Measurements from ENCODE around the gene SND1.

The SND1 gene

GRCh38 chr7:127776776-127777386 lies 124.9 kb downstream of the SND1 start:
- no peak overlapping the region for H3K4me3 ChIP-seq (ENCODE audit: low read length)
- H4K20me1 ChIP-seq (ENCODE audit: control insufficient read depth, insufficient read depth, low read depth, low read length): 0 out of 2 replicates have a peak, but pooled peaks cover 4% of the 10 kb centered on the region
- H3F3A ChIP-seq (ENCODE audit: control insufficient read depth, insufficient read depth): no peaks in the 10 kb centered on the region
- H3K4me2 ChIP-seq (ENCODE audit: low read length): no peak overlapping the region
- peaks cover 7% of the 10 kb centered on the region for H3K36me3 ChIP-seq (ENCODE audit: control insufficient read depth, low read length)
- no peaks in the 10 kb centered on the region for H3K9me2 ChIP-seq (replicated peaks; ENCODE audit: control insufficient read depth, low read length)
- no peak overlapping the region for H3K27ac ChIP-seq (ENCODE audit: low read depth, low read length)
- H3K79me2 ChIP-seq (ENCODE audit: control insufficient read depth, low read length): peaks cover 50% of the 10 kb centered on the region
- H3K27me3 ChIP-seq (ENCODE audit: control insufficient read depth, low read length): no peaks in the 10 kb centered on the region
- no peak for TF ChIP-seq EZH2phosphoT487 (IDR thresholded peaks at IDR 0.05; ENCODE audit: borderline replicate concordance, low read length)
- no peak for TF ChIP-seq CTCF (IDR thresholded peaks at IDR 0.05; ENCODE audit: low read depth, low read length, poor library complexity, severe bottlenecking)
- H3K4me1 ChIP-seq (ENCODE audit: control insufficient read depth, low read length): peaks cover 6% of the 10 kb centered on the region
- H3K9me3 ChIP-seq (ENCODE audit: control insufficient read depth, insufficient read depth, low read length): no peaks in the 10 kb centered on the region

- Histone ChIP-seq H4K20me1 (ENCODE audit: control insufficient read depth, insufficient read depth, low read depth, low read length) (peaks cover 14% of the 10 kb centered on the region; the same call in 1 of the 2 replicates), H3K9me3 (ENCODE audit: control insufficient read depth, insufficient read depth, low read length) (no peaks in the 10 kb centered on the region), H3K27me3 (ENCODE audit: control insufficient read depth, low read length) (no peaks in the 10 kb centered on the region), H3K79me2 (ENCODE audit: control insufficient read depth, low read length) (peaks cover 72% of the 10 kb centered on the region), H3K27ac (ENCODE audit: low read depth, low read length) (no peak overlapping the region), H3F3A (ENCODE audit: control insufficient read depth, insufficient read depth) (no peaks in the 10 kb centered on the region), H3K36me3 (ENCODE audit: control insufficient read depth, low read length) (0 out of 2 replicates have a peak, but pooled peaks cover 3% of the 10 kb centered on the region), H3K4me1 (ENCODE audit: control insufficient read depth, low read length) (peaks cover 19% of the 10 kb centered on the region), H3K9me2 (replicated peaks; ENCODE audit: control insufficient read depth, low read length) (no peaks in the 10 kb centered on the region), H3K4me3 (ENCODE audit: low read length) (no peak overlapping the region), H3K4me2 (ENCODE audit: low read length) (no peak overlapping the region)
- no peak for TF ChIP-seq EZH2phosphoT487 (IDR thresholded peaks at IDR 0.05; ENCODE audit: borderline replicate concordance, low read length)
- TF ChIP-seq CTCF (IDR thresholded peaks at IDR 0.05; ENCODE audit: low read depth, low read length, poor library complexity, severe bottlenecking): no peak
Measured at GRCh38 chr7:127780489-127780888, 128.5 kb downstream of the SND1 start.

DNA sequence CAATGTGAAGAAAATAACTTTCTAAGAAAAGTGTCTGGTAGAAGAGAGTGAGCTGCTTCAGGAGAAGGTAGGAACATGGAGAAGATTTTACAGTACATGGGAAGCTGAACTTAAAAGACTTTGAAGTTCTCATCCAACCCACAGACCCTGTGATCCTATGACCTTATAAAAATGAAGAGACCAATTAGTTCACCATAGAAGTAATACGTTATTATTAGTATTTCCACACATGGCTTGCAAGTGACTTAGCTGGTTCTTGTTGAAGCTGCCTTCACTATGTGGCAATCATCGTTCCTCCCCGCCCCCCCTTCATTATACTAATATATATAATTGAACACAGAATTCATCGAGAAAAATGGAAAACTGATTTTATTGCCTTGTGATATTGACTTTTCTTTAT lies 129.1 kb downstream of the SND1 start:
- H3K36me3 ChIP-seq (ENCODE audit: control insufficient read depth, low read length): 0 out of 2 replicates have a peak, but pooled peaks cover 3% of the 10 kb centered on the region
- H3K4me1 ChIP-seq (ENCODE audit: control insufficient read depth, low read length): peaks cover 19% of the 10 kb centered on the region
- peaks cover 10% of the 10 kb centered on the region; the same call in 1 of the 2 replicates for H4K20me1 ChIP-seq (ENCODE audit: control insufficient read depth, insufficient read depth, low read depth, low read length)
- no peaks in the 10 kb centered on the region for H3K9me2 ChIP-seq (replicated peaks; ENCODE audit: control insufficient read depth, low read length)
- no peak overlapping the region for H3K27ac ChIP-seq (ENCODE audit: low read depth, low read length)
- no peak overlapping the region for H3K4me3 ChIP-seq (ENCODE audit: low read length)
- no peak for TF ChIP-seq CTCF (IDR thresholded peaks at IDR 0.05; ENCODE audit: low read depth, low read length, poor library complexity, severe bottlenecking)
- TF ChIP-seq EZH2phosphoT487 (IDR thresholded peaks at IDR 0.05; ENCODE audit: borderline replicate concordance, low read length): no peak
- H3K9me3 ChIP-seq (ENCODE audit: control insufficient read depth, insufficient read depth, low read length): no peaks in the 10 kb centered on the region
- H3K27me3 ChIP-seq (ENCODE audit: control insufficient read depth, low read length): no peaks in the 10 kb centered on the region
- H3F3A ChIP-seq (ENCODE audit: control insufficient read depth, insufficient read depth): no peaks in the 10 kb centered on the region
- peaks cover 70% of the 10 kb centered on the region for H3K79me2 ChIP-seq (ENCODE audit: control insufficient read depth, low read length)
- no peak overlapping the region for H3K4me2 ChIP-seq (ENCODE audit: low read length)
